ENCODE measurements around the gene DGKD.

Gene DGKD

DNA sequence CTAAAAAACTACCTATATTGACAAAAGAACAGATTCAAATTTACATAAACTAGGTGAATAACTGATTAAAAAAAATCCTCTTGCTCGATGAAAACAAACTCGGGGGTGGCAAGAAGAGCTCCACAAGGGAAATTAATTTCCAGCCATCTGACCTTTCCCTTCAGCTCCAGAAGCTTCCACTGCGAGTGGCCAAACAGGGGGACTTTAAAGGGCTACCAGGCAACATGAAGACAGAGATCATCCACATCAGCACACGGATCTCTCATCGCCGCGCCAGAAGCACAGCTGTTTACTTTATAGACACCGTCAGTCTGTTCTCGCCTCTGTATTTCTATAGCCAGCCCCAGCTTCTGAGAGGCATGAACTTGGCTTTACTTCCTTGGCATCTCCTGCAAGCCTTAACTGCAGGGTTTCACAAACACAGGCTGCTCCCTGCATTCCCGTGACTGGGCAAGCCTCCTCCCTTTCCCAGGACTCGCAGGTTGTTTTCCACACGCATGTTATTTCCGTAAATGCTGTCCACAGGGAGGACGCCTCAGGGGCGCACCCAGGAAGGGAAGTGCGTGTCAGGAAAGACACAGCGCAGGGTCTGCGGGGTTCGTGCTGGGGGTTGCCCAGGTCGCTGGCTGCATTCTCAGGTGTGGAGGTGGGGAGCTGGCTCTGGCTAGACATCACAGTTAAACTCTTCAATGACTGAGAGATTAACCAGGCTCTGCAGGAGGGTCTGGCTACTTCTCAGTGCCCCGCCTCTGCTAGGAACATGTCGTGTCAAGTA lies 127.3 kb downstream of the DGKD start:
- DNase-seq, result no peak

DNA sequence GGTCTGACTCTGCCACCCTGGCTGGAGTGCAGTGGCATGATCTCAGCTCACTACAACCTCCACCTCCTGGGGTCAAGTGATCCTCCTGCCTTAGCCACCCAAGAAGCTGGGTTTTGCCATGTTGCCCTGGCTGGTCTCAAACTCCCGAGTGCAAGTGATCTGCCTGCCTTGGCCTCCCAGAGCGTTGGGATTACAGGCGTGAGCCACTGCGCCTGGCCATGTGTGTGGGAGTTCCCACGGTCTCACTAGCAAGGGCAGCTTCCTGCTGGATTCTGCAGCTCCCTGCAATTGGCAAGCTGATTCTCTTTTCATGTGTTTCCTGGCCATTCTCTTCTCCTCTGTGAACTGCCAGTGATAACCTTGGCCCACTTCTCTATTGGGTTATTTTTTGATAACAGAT lies 128.3 kb downstream of the DGKD start:
- no peak for DNase-seq

DNA sequence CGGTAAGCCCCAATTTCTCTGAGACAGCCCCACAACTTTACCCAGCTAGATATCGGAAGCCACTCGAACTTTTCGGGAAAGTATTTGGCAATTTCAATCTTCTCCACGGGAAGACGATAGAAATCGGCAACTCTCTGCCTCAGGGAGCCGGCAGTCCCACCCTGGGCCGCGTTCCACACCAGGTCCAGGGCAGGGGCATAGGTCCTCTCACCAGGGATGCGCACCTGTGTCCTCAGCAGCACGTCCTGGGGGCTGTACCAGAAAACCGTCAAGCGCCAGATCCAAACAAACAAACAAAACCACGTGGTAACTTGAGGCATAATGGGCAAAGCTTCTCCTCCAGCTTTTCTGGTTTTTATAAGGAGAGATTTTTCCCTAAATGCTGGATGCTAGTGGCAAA lies 131.4 kb downstream of the DGKD start:
- no peak for DNase-seq

DNA sequence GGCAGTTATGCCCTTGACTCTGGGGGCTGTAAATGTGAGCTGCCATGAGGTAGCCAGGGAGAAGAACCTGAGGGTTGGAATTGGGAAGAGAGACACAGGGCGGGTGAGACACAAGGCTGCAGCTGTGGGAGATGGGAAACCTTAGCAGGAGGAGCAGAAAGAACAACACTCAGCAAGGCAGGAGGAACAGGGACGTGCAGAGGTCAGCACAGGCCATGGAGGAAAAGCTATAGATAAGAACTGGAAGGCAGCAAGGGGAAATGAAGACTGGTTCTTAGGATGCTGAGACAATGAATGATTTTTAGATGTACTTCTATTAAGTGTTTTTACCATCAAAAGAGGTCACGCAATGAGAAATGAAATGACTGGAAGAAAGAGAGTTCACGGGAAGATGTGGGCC lies 132.1 kb downstream of the DGKD start:
- DNase-seq, result no peak

DNA sequence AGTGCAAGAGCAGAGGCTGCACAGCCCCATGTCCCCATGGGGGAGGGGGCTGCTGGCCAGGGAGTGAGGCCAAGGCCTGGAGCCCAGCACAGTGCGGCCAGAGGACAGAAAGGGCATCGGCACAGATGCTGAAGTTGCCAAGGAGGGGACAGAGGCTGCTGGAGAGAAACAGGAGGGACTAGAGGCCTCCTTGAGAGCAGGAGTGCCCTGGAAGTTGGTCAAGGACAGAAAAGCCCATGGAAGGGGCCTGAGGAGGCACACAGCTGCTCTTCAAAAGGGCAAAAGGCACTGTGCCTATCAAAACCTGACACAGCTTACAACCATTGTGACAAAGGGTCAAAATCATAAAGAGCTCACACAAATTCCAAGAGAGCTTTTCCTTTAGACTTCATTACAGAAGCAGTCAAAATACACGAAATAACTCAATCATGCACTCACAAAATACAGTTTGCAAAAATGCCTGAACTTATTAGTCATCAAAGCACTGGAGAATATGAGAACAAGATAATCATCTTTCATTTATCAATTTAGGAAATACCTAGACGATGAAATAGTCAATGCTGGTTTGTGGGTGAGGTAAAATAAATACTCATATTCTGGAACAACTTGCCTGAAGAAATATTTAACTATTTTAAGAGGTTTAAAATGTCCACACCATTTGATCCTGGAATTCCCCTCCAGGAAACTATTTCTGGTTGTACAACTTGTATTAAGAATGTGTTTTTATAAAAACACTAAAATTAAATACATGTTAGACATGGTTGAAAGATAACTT lies 132.7 kb downstream of the DGKD start:
- no peak for DNase-seq

DNA sequence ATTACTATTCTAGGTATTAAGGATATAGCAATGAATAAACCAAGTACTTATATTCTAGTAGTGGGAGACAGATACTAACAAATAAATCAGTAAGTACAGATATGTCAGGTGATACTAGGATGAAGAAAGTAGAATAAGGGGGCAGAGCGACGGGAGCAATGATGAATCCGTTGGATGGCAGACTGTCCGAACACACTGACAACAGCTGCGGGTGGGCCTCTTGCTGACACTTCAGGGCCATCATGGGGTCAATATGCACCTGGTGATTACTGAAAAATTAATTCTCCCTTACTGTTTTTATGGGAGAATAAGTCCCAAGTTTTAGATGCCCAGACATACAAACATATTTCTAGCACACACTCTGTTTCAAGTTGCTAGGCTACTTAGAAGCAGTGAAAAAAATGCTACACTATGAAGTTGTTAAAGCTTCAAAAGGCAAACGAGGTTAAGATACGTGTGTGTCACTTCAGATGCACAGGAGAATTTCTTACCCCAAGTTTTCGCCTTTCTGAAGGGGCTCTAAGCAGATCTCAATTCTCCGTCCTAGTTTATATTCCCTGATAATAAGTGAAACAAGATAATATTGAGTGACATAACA lies 133.6 kb downstream of the DGKD start:
- DNase-seq, result no peak

DNA sequence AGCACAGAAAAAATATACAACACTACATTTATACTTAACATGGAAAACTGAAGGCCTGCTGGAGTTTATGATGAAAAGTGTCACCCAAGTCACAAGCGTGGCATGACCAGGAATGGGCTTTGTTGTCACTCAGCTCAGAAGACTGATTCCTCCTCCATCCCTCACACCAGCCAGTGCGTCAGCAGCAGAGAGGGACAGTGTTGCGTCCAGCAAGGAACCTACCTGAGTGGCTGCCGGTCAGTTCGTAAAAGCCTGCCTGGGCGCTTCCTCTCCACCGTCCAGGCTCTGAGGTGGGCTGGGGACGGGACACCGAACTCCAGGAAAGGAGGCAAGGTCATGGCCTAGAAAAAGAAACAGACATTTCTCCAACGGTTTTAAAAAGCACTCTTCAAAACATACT lies 134.8 kb downstream of the DGKD start:
- no peak for DNase-seq

DNA sequence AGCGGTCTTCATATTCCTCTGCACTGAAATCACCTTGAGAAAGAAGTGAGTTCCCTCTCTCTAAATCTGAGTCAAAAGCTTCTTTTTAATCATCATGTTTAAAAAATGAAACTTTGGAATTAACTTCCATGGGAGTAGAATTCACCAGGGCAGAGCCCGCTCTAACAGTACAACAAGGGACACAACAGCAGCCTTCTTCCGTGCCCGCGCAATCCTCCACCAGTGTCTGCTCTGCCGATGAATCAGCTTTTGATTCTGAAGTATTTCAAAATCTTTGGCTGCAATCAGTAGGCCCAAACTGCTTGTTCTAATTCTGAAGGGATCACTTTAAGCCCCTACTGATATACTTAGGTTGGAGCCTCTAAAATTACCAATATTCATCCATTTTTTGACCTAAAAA lies 135.4 kb downstream of the DGKD start:
- no peak for DNase-seq

DNA sequence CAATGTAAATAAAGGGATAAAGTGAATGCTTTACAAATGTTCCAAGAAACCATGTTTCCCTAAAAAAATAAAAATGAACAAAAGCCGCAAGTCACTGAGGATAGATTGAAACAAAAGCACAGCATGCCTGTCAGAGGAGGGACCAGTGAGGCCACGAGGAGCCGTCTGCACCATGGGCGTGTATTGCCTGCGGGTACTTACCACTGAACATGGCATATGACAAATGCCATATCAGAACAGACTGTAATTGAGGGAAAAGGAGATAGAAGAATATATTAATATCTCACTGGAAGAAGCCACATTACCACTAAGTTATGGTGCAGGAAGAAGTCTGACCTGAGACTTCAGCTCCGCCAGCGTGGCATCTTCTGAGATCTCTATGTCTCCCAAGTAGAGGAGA lies 136.5 kb downstream of the DGKD start:
- DNase-seq, result no peak

DNA sequence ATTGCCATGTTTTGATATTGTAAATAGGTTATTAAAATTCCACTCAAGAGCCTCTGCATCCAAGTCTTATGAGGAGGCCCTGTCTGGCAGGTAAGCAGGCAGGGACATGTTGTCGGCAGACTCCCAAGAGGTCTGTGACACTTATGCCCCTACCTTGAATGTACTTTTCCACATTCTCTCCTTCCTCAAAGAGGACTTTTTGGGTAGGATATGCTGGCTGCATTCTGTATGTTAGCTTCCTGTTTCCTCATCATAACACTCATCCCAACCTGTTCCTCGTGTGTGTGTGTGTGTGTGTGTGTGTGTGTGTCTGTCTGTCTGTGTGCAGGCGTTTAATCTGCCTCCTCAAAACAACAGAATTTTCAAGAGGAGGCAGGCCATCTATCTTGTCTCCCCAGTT lies 137.0 kb downstream of the DGKD start:
- no peak for DNase-seq

DNA sequence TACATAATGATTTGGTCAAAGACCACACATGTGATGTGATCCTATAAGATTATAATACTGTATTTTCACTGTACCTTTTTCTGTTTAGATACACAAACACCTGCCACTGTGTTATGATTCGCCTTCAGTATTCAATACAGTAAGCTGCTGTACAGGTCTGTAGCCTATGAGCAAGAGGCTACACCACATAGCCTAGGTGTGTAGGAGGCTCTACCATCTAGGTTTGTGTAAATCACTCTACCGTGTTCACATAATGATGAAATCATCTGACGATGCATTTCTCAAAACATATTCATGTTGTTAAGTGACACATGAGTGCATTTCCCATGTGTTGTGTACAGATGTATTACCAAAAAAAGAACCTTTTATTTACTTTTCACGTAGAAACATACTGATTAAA lies 137.8 kb downstream of the DGKD start:
- DNase-seq, result no peak

DNA sequence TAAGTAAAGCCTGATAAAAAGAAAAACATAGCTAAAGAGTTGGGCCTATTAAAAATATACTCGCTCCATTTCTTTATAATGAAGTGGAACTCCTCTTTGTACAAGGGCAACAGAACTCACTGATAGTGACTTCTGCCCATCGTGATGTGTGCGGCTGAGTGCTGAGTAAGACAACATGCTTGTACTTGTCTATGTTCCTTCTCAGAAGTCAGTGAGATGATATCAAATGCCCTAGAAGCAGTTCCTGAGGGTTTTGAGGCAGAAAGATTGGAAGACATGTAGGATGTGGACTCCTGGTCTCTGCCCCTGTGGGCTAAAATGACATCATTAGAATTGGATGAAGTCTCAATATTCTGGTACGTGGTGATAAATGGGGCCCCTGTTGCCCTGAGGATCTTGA lies 138.5 kb downstream of the DGKD start:
- DNase-seq, result no peak

DNA sequence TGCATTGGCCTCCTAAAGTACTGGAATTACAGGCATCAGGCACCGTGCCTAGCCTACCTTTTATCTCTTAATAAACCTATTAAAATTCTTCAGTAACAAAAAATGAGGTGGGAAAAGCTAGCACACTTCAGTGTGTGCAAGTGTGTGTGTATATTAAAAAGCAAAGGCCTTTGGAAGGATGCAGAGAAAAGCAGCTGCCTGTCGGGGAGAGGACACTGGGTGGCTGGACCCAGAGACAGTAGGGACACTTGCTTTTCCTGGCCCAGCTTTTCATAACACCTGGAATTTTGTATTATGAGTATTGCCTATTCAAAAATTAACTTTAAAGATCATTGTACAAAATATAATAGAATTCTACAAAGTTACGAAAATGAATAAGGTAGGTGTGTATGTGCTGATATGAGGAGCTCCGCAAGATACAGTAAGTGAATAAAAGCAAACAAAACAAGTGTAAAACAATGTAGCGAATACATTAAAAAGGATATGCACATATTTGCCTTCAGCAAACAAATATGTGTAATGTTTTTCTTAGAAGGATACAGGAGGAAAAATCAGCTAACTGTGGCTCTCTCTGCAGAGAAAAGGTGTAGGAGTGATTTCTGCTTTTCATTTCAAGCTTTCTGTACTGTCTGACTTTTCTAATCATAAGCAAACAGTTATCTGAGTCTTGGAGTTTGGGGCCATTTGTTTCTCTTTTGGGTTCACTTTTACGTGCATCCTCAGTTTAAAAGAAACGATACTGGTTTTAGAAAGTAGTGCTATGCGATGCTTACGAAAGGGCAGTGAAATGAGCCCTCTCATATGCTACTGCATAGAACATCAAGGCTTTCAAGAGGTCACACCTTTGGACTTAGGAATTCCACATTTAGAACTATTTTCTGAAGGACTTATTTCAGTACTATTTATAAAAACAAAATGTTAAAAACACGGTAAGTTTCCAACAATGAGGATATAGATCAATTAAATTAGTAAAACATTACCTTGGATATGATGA lies 141.5 kb downstream of the DGKD start:
- no peak for DNase-seq

DNA sequence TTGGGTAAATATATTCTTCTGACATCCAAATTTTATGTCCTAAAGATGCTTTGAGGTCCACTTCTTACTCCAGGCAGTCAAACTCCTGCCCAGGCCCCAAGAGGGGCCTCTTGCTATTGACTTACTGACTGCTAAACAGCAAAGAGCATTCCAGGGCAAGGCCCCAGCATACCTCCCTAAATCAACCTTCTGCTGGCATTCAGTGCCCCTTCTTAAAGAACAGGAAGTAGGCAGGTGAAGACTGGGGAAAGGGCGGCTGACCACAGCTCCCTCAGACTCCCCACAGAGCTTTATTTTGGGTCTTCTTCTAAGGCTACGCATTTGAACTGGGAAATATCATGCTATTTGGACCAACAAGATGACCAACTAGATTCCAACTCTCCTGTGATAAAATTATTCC lies 143.4 kb downstream of the DGKD start:
- no peak for DNase-seq

DNA sequence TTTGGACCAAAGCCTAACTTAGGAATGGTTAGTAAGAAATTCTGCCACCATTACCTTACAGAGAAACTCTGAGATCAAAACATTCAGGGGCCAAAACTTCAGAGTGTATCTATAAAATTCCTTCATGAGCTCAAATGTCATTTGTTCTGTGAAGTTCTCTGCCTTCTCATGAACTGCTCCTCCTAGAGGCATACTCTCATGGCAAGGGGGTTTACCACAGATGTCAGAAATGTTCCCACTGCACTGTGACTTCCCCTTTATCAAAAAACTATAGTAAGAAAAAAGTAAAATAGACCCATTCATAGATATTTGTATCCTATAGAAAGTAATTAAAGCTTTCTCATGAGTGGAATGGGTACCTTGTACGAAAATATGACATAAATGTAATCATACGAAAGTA lies 143.8 kb downstream of the DGKD start:
- DNase-seq, result no peak

DNA sequence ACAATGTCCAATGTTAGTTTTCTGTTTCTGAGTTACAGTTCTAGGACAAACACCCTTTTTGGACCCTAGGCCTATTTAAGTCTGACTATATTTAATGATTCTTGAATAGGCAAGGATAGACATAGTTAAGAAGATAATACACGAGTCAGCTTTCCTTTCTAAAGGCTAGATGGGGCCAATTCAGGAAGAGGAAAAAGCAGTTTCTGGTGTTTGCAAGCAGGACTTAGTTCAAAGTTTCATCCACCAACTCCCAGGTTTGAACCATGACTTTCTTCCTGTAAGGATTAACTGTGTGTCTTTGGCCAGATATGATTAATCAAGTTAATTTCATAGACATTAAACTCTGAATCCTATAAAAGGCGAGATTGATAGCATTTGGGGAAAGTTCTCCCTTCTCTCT lies 145.6 kb downstream of the DGKD start:
- DNase-seq, result no peak

DNA sequence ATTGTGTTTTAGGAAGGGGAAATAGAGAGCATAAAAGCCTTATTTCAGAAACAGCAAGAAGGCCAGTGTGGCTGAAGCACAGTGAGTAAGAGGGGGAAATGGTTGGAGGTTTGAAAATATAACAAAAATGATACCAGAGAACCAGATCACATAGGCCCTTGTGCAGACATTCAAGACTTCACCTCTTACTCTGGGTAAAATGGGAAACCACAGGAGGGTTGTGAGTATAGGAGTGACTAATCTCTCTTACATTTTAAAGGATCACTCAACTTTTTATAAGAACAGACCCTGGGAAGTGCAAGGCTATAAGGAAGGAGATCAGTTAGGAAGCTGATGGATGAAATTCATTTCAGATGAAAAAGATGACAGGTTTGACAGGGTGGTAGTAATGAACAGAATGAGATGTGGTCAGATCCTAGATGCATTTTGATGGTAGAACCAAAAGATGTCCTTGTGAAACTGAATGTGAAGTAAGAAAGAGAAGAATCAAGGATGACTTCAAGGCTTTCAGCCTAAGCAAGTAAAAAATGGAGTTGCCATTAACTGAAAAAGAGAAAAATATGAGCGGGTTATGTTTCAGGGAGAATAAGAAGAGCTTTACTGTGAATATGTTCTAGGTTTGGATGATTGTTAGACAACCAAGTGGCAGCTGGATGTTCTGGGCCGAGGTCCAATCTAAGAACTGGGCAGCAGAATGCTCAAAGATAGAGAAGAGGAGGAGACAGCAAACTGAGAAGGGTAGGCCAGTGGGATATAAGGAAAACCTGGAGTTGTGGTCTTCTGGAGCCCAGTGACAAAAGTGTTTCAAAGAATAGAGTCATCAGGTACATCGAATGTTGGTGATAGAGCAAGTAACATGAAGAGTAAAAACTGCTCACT lies 147.1 kb downstream of the DGKD start:
- DNase-seq, result no peak

DNA sequence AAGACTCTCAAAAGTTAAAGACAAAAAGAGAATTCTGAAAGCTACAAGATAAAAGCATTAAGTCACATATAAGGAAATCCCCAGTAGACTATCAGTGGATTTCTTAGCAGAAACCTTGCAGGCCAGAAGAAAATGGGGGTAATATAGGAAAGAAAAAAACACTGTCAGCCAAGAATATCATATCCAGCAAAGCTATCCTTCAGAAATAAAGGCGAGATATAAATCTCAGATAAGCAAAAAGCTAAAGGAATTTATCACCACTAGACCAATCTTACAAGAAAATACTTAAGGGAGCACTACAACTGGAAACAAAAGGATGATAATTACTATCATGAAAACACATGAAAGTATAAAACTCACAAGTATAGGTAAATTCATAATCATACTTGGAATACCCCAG lies 149.2 kb downstream of the DGKD start:
- DNase-seq, result no peak

DNA sequence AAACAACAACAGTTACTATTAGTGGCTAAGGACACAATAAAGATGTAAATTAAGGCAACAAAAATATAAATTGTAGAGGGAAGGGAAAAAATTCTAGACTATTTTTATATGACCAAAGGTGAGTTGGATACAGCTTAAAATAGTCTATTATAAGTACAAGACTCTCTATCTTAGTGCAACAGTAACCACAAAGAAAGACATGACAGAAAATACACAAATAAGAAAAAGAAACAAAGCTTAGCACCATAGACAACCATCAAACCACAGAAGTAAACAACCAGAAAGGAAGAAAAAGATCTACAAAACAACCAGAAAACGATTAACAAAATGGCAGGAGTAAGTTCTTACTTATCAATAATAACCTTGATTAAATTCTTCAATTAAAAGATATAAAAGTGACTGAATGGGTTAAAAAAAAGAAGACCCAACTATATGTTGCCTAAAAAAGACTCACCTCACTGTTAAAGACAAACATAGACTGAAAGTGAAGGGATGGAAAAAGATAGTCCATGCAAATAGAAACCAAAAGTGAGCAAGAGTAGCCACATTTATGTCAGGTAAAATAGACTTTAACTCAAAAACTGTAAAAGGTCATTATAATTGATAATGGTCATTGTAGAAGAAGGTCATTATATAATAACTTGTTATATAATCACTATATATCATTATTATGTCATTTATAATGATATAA lies 149.8 kb downstream of the DGKD start:
- DNase-seq, result no peak

DNA sequence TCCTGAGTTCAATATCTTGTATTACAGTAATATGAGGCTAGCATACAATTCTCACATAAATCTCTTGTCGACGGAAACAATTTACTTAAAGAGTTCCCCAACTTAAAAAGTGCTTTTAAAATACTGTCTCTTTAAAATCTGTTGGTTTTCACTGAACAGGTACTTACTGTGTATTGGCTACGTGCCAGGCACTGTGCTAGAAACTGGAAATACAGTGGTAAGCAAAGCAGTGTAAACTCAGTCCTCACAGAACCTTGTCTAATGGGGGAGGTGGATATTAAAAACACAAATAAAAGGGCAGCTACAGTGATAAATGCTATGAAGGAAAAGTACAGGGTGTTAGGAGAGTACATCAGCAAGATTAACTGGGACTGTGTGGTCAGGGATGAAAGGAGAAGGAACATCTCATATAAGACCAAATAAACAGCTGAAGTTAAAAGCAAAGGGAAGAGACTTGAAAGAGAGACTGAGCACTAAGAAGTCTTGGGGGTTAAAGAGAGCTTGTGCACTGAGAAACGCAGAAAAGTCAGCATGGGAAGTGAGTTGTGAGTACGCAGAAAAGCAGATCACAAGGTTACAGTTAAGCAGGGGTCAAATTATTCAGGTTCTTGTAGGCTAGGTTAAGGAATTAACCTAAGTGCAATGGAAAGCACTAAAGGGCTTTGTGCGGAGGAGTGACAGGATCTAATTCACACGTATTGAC lies 159.8 kb downstream of the DGKD start:
- DNase-seq, result no peak

All from NCI-H1105 treated with DMSO at 0.1 percent for 48 hours (cell line).